HG02840 (cell line): ENCODE data around the gene NTNG2.

ENCODE experiments used
- ATAC-seq: cut with Tn5 transposase; IDR thresholded peaks from one replicate; pipeline ENCODE4 v1.9.1; 2021; ENCODE audit warnings: mild to moderate bottlenecking, moderate library complexity, moderate number of reproducible peaks; ENCODE audit not compliant: unreplicated experiment, low FRiP score

NTNG2 gene

GRCh38 chr9:132200706-132201105, 38.8 kb downstream of the NTNG2 start:
- no peak for ATAC-seq

GRCh38 chr9:132201139-132201538, 39.3 kb downstream of the NTNG2 start:
- no peak for ATAC-seq

GRCh38 chr9:132201780-132202703, 40.2 kb downstream of the NTNG2 start:
- ATAC-seq: no peak

GRCh38 chr9:132204883-132205282, 43.0 kb downstream of the NTNG2 start:
- ATAC-seq: no peak

GRCh38 chr9:132207215-132207614, 45.4 kb downstream of the NTNG2 start:
- ATAC-seq: no peak

GRCh38 chr9:132207839-132208615, 46.2 kb downstream of the NTNG2 start:
- no peak for ATAC-seq

- ATAC-seq: no peak
Observed at GRCh38 chr9:132209228-132209627, 47.4 kb downstream of the NTNG2 start.

GRCh38 chr9:132210472-132211145, 48.8 kb downstream of the NTNG2 start:
- no peak for ATAC-seq

- no peak for ATAC-seq
Observed at GRCh38 chr9:132211570-132211969, 49.7 kb downstream of the NTNG2 start.

- no peak for ATAC-seq
Observed at GRCh38 chr9:132214027-132214622, 52.3 kb downstream of the NTNG2 start.

- no peak for ATAC-seq
Observed at GRCh38 chr9:132216861-132217619, 55.2 kb downstream of the NTNG2 start.

GRCh38 chr9:132218208-132218607, 56.4 kb downstream of the NTNG2 start:
- no peak for ATAC-seq

- ATAC-seq: no peak
Observed at GRCh38 chr9:132221941-132222340, 60.1 kb downstream of the NTNG2 start.

- no peak for ATAC-seq
Observed at GRCh38 chr9:132224645-132225044, 62.8 kb downstream of the NTNG2 start.

- no peak for ATAC-seq
Observed at GRCh38 chr9:132226571-132227430, 64.9 kb downstream of the NTNG2 start.

GRCh38 chr9:132228062-132228461, 66.2 kb downstream of the NTNG2 start:
- ATAC-seq: no peak

- ATAC-seq: no peak
Observed at GRCh38 chr9:132230605-132231004, 68.7 kb downstream of the NTNG2 start.

- ATAC-seq: no peak
Observed at GRCh38 chr9:132231019-132231701, 69.3 kb downstream of the NTNG2 start.
